Measurements from ENCODE around the gene POFUT2. TPM values are rescaled to one million over a fixed set of nuclear protein-coding genes. Genes with fewer than 3 reads are reported as not detected.
A peak's percentile ranks its signal among the peaks of the same experiment; 100 is the strongest.

Gene POFUT2
- total and polyA plus RNA-seq, 3 experiments from 2014 or later, result 4.9 to 14.5 (median 13.5) TPM

GRCh38 chr21:45234127-45234526 lies 53.6 kb downstream of the POFUT2 start:
- H3K4me1 Mint-ChIP-seq, result peaks cover 0 to 6% (median 6%) of the 10 kb centered on the region in 3 donors

GRCh38 chr21:45231705-45232104 lies 56.0 kb downstream of the POFUT2 start:
- DNase-seq, result no peak
- peaks cover 25% of the 10 kb centered on the region for H3K4me1 ChIP-seq (ENCODE audit: insufficient read depth, low read length)
- Mint-ChIP-seq H3K4me1 (peaks cover 23 to 31% (median 30%) of the 10 kb centered on the region in 3 donors), H3K36me3 (no peaks in the 10 kb centered on the region), H3K4me3 (no peak overlapping the region), H3K9me3 (no peaks in the 10 kb centered on the region), H3K27ac (no peak overlapping the region), H3K27me3 (peaks cover 5 to 26% of the 10 kb centered on the region in 2 donors)
- no peaks in the 10 kb centered on the region for H3K36me3 ChIP-seq (ENCODE audit: insufficient read depth, low read length)
- H3K27ac ChIP-seq (ENCODE audit: low read depth, low read length), result no peak overlapping the region
- H3K4me3 ChIP-seq (ENCODE audit: low read length), result no peak overlapping the region
- POLR2A ChIA-PET, result no interaction called here
- no peaks in the 10 kb centered on the region for H3K9me3 ChIP-seq (ENCODE audit: low read length)
- CTCF ChIA-PET, result interaction anchor here (1.4 kb wide), 1 partner anchor 61 kb away, joined by 3 read pairs; no protein-coding TSS in a partner anchor
- no peaks in the 10 kb centered on the region for H3K27me3 ChIP-seq (ENCODE audit: insufficient read depth, low read length, poor library complexity, severe bottlenecking)

More at GRCh38 chr21:45234127-45234526, 53.6 kb downstream of the POFUT2 start:
- H3K4me3 ChIP-seq (ENCODE audit: low read length), result no peak overlapping the region
- Mint-ChIP-seq H3K27ac (no peak overlapping the region), H3K36me3 (no peaks in the 10 kb centered on the region), H3K9me3 (no peaks in the 10 kb centered on the region), H3K4me3 (peak overlapping the region in 3 of 7 donors; percentile 16 to 77 (median 64)), H3K27me3 (peaks cover 6 to 34% of the 10 kb centered on the region in 2 donors)
- H3K4me1 ChIP-seq (ENCODE audit: insufficient read depth, low read length), result peaks cover under 1% of the 10 kb centered on the region
- no peaks in the 10 kb centered on the region for H3K27me3 ChIP-seq (ENCODE audit: insufficient read depth, low read length, poor library complexity, severe bottlenecking)
- no peaks in the 10 kb centered on the region for H3K36me3 ChIP-seq (ENCODE audit: insufficient read depth, low read length)
- no peaks in the 10 kb centered on the region for H3K9me3 ChIP-seq (ENCODE audit: low read length)
- H3K27ac ChIP-seq (ENCODE audit: low read depth, low read length), result no peak overlapping the region
- no peak for DNase-seq
- ChIA-PET CTCF (no interaction called here), POLR2A (no interaction called here)

- H3K27ac ChIP-seq (ENCODE audit: low read depth, low read length), result no peak overlapping the region
- DNase-seq, result no peak
- peak overlapping the region; percentile 40 to 97 (median 91) for H3K27ac Mint-ChIP-seq
- no peak overlapping the region for H3K4me3 Mint-ChIP-seq
- no peaks in the 10 kb centered on the region for H3K27me3 ChIP-seq (ENCODE audit: insufficient read depth, low read length, poor library complexity, severe bottlenecking)
- ChIA-PET CTCF (no interaction called here), POLR2A (interaction anchor here (1.3 kb wide), 2 partner anchors 28 to 59 kb away, joined by 5 read pairs; partner anchors contain the start of gene POFUT2)
- no peaks in the 10 kb centered on the region for H3K9me3 Mint-ChIP-seq
- H3K9me3 ChIP-seq (ENCODE audit: low read length), result no peaks in the 10 kb centered on the region
- H3K27me3 Mint-ChIP-seq, result peaks cover 0 to 8% of the 10 kb centered on the region in 2 donors
- peaks cover 48 to 59% (median 57%) of the 10 kb centered on the region in 3 donors for H3K4me1 Mint-ChIP-seq
- no peaks in the 10 kb centered on the region for H3K36me3 ChIP-seq (ENCODE audit: insufficient read depth, low read length)
- H3K36me3 Mint-ChIP-seq, result no peaks in the 10 kb centered on the region
- peaks cover 44% of the 10 kb centered on the region for H3K4me1 ChIP-seq (ENCODE audit: insufficient read depth, low read length)
- no peak overlapping the region for H3K4me3 ChIP-seq (ENCODE audit: low read length)
Observed at GRCh38 chr21:45228656-45229240, 58.9 kb downstream of the POFUT2 start.

GRCh38 chr21:45228171-45228641 lies 59.5 kb downstream of the POFUT2 start:
- peak overlapping the region; percentile 9 to 86 (median 78) for H3K4me3 Mint-ChIP-seq
- H3K36me3 Mint-ChIP-seq, result no peaks in the 10 kb centered on the region

GRCh38 chr21:45227735-45228134 lies 60.0 kb downstream of the POFUT2 start:
- peak overlapping the region; percentile 40 to 97 (median 91) for H3K27ac Mint-ChIP-seq
- H3K27ac ChIP-seq (ENCODE audit: low read depth, low read length), result peak overlapping the region; percentile 54
- peak overlapping the region; percentile 9 to 86 (median 78) for H3K4me3 Mint-ChIP-seq
- DNase-seq, result no peak
- peaks cover 44% of the 10 kb centered on the region for H3K4me1 ChIP-seq (ENCODE audit: insufficient read depth, low read length)
- H3K9me3 ChIP-seq (ENCODE audit: low read length), result no peaks in the 10 kb centered on the region
- peaks cover 48 to 60% (median 57%) of the 10 kb centered on the region in 3 donors for H3K4me1 Mint-ChIP-seq
- peaks cover 0 to 5% (median 0%) of the 10 kb centered on the region in 3 donors for H3K36me3 Mint-ChIP-seq
- CTCF ChIA-PET, result interaction anchor here (1.3 kb wide), 1 partner anchor 38 kb away, joined by 3 read pairs; no protein-coding TSS in a partner anchor
- POLR2A ChIA-PET, result interaction anchor here (1.3 kb wide), 2 partner anchors 29 to 60 kb away, joined by 5 read pairs; partner anchors contain the start of gene POFUT2
- H3K36me3 ChIP-seq (ENCODE audit: insufficient read depth, low read length), result no peaks in the 10 kb centered on the region
- H3K9me3 Mint-ChIP-seq, result no peaks in the 10 kb centered on the region
- H3K4me3 ChIP-seq (ENCODE audit: low read length), result peak overlapping the region; percentile 21
- H3K27me3 Mint-ChIP-seq, result peaks cover 0 to 5% of the 10 kb centered on the region in 2 donors
- no peaks in the 10 kb centered on the region for H3K27me3 ChIP-seq (ENCODE audit: insufficient read depth, low read length, poor library complexity, severe bottlenecking)

More at GRCh38 chr21:45228171-45228641, 59.5 kb downstream of the POFUT2 start:
- Mint-ChIP-seq H3K27me3 (peaks cover 0 to 6% of the 10 kb centered on the region in 2 donors), H3K27ac (peak overlapping the region; percentile 40 to 97 (median 91)), H3K4me1 (peaks cover 48 to 60% (median 57%) of the 10 kb centered on the region in 3 donors), H3K9me3 (no peaks in the 10 kb centered on the region)
- no peaks in the 10 kb centered on the region for H3K9me3 ChIP-seq (ENCODE audit: low read length)
- POLR2A ChIA-PET, result interaction anchor here (1.3 kb wide), 2 partner anchors 28 to 59 kb away, joined by 5 read pairs; partner anchors contain the start of gene POFUT2
- H3K4me1 ChIP-seq (ENCODE audit: insufficient read depth, low read length), result peaks cover 44% of the 10 kb centered on the region
- peak overlapping the region; percentile 54 for H3K27ac ChIP-seq (ENCODE audit: low read depth, low read length)
- no peak overlapping the region for H3K4me3 ChIP-seq (ENCODE audit: low read length)
- DNase-seq, result peak; percentile 9 to 94 (median 79)
- no peaks in the 10 kb centered on the region for H3K27me3 ChIP-seq (ENCODE audit: insufficient read depth, low read length, poor library complexity, severe bottlenecking)
- CTCF ChIA-PET, result interaction anchor here (1.3 kb wide), 1 partner anchor 38 kb away, joined by 3 read pairs; no protein-coding TSS in a partner anchor
- H3K36me3 ChIP-seq (ENCODE audit: insufficient read depth, low read length), result no peaks in the 10 kb centered on the region

- Histone ChIP-seq H3K27ac (ENCODE audit: low read depth, low read length) (no peak overlapping the region), H3K9me3 (ENCODE audit: low read length) (no peaks in the 10 kb centered on the region), H3K27me3 (ENCODE audit: insufficient read depth, low read length, poor library complexity, severe bottlenecking) (no peaks in the 10 kb centered on the region), H3K4me3 (ENCODE audit: low read length) (no peak overlapping the region), H3K36me3 (ENCODE audit: insufficient read depth, low read length) (no peaks in the 10 kb centered on the region), H3K4me1 (ENCODE audit: insufficient read depth, low read length) (peaks cover 44% of the 10 kb centered on the region)
- Mint-ChIP-seq H3K36me3 (peaks cover 0 to 11% (median 0%) of the 10 kb centered on the region in 3 donors), H3K4me1 (peaks cover 48 to 58% (median 52%) of the 10 kb centered on the region in 3 donors), H3K4me3 (peak overlapping the region; percentile 37 to 79 (median 56)), H3K27me3 (peaks cover 0 to 2% of the 10 kb centered on the region in 2 donors), H3K9me3 (no peaks in the 10 kb centered on the region), H3K27ac (peak overlapping the region; percentile 40 to 97 (median 80))
- CTCF ChIA-PET, result interaction anchor here (1.3 kb wide), 1 partner anchor 39 kb away, joined by 3 read pairs; no protein-coding TSS in a partner anchor
- POLR2A ChIA-PET, result no interaction called here
- peak in 4 of 5 donors; percentile 28 to 69 (median 46) for DNase-seq
Observed at GRCh38 chr21:45226540-45227326, 61.0 kb downstream of the POFUT2 start.

GRCh38 chr21:45225741-45226327 lies 61.9 kb downstream of the POFUT2 start:
- peaks cover 0 to 20% (median 0%) of the 10 kb centered on the region in 3 donors for H3K36me3 Mint-ChIP-seq
- H3K4me1 Mint-ChIP-seq, result peaks cover 50 to 56% (median 52%) of the 10 kb centered on the region in 3 donors
- H3K27me3 Mint-ChIP-seq, result no peaks in the 10 kb centered on the region
- ChIA-PET POLR2A (no interaction called here), CTCF (no interaction called here)
- DNase-seq, result no peak
- no peaks in the 10 kb centered on the region for H3K36me3 ChIP-seq (ENCODE audit: insufficient read depth, low read length)
- no peaks in the 10 kb centered on the region for H3K27me3 ChIP-seq (ENCODE audit: insufficient read depth, low read length, poor library complexity, severe bottlenecking)
- H3K27ac ChIP-seq (ENCODE audit: low read depth, low read length), result no peak overlapping the region
- peak overlapping the region in 4 of 7 donors; percentile 2 to 44 (median 28) for H3K4me3 Mint-ChIP-seq
- H3K27ac Mint-ChIP-seq, result peak overlapping the region in 7 of 8 donors; percentile 64 to 98 (median 94)
- no peak overlapping the region for H3K4me3 ChIP-seq (ENCODE audit: low read length)
- no peaks in the 10 kb centered on the region for H3K9me3 ChIP-seq (ENCODE audit: low read length)
- no peaks in the 10 kb centered on the region for H3K9me3 Mint-ChIP-seq
- H3K4me1 ChIP-seq (ENCODE audit: insufficient read depth, low read length), result peaks cover 44% of the 10 kb centered on the region

All from CD8-positive, alpha-beta memory T cell (primary cell).